IPS-18a (cell line): ENCODE measurements around the gene LDLRAD4.
"Not testable (repeated sequence)": the region's sequence is repeated elsewhere in the genome, so short reads cannot be mapped to it uniquely, and the experiment has no call there.

Source experiments
- H3K27ac ChIP-seq: one replicate; pipeline ENCODE4 v1.5.1; 2013; ENCODE audit warnings: low read length
- H3K27me3 ChIP-seq: one replicate; pipeline ENCODE4 v1.6.1; 2013; ENCODE audit warnings: mild to moderate bottlenecking, low read length; ENCODE audit not compliant: control insufficient read depth, insufficient read depth
- H3K36me3 ChIP-seq: one replicate; pipeline ENCODE4 v1.6.1; 2013; ENCODE audit warnings: low read depth, low read length; ENCODE audit not compliant: control insufficient read depth
- H3K4me1 ChIP-seq: one replicate; pipeline ENCODE4 v1.6.1; 2013; ENCODE audit warnings: low read depth, low read length; ENCODE audit not compliant: control insufficient read depth
- H3K4me3 ChIP-seq: one replicate; pipeline ENCODE4 v1.5.1; 2013; ENCODE audit warnings: low read length
- H3K9ac ChIP-seq: one replicate; pipeline ENCODE4 v1.6.1; 2013; ENCODE audit warnings: mild to moderate bottlenecking, low read length, moderate library complexity
- H3K9me3 ChIP-seq: one replicate; pipeline ENCODE4 v1.6.1; 2013; ENCODE audit warnings: low read depth, low read length; ENCODE audit not compliant: control insufficient read depth

Gene LDLRAD4

GRCh38 chr18:13481331-13481730, 262.8 kb downstream of the LDLRAD4 start:
- no peak overlapping the region for H3K9ac ChIP-seq
- no peaks in the 10 kb centered on the region for H3K9me3 ChIP-seq
- no peaks in the 10 kb centered on the region for H3K36me3 ChIP-seq
- H3K27ac ChIP-seq, result no peak overlapping the region
- peaks cover 2% of the 10 kb centered on the region for H3K4me1 ChIP-seq
- H3K4me3 ChIP-seq, result no peak overlapping the region
- no peaks in the 10 kb centered on the region for H3K27me3 ChIP-seq

- Histone ChIP-seq H3K4me3 (no peak overlapping the region), H3K9me3 (no peaks in the 10 kb centered on the region), H3K27ac (no peak overlapping the region), H3K27me3 (no peaks in the 10 kb centered on the region), H3K4me1 (peaks cover 5% of the 10 kb centered on the region), H3K9ac (no peak overlapping the region), H3K36me3 (no peaks in the 10 kb centered on the region)
Measured at GRCh38 chr18:13481820-13482617, 263.5 kb downstream of the LDLRAD4 start.

GRCh38 chr18:13482618-13482945, 264.0 kb downstream of the LDLRAD4 start:
- Histone ChIP-seq H3K4me1 (peaks cover 9% of the 10 kb centered on the region), H3K27me3 (no peaks in the 10 kb centered on the region), H3K9ac (no peak overlapping the region), H3K36me3 (no peaks in the 10 kb centered on the region), H3K9me3 (no peaks in the 10 kb centered on the region), H3K4me3 (no peak overlapping the region), H3K27ac (no peak overlapping the region)

GRCh38 chr18:13483316-13484270, 265.0 kb downstream of the LDLRAD4 start:
- no peak overlapping the region for H3K4me3 ChIP-seq
- H3K9me3 ChIP-seq, result no peaks in the 10 kb centered on the region
- no peak overlapping the region for H3K27ac ChIP-seq
- no peak overlapping the region for H3K9ac ChIP-seq
- H3K27me3 ChIP-seq, result no peaks in the 10 kb centered on the region
- peaks cover 9% of the 10 kb centered on the region for H3K4me1 ChIP-seq
- H3K36me3 ChIP-seq, result no peaks in the 10 kb centered on the region

GRCh38 chr18:13485182-13485581, 266.6 kb downstream of the LDLRAD4 start:
- Histone ChIP-seq H3K36me3 (no peaks in the 10 kb centered on the region), H3K27ac (no peak overlapping the region), H3K27me3 (no peaks in the 10 kb centered on the region), H3K9ac (no peak overlapping the region), H3K4me3 (no peak overlapping the region), H3K9me3 (no peaks in the 10 kb centered on the region), H3K4me1 (peaks cover 9% of the 10 kb centered on the region)

- Histone ChIP-seq H3K27ac (no peak overlapping the region), H3K4me1 (peaks cover 9% of the 10 kb centered on the region), H3K9me3 (no peaks in the 10 kb centered on the region), H3K9ac (no peak overlapping the region), H3K36me3 (no peaks in the 10 kb centered on the region), H3K4me3 (no peak overlapping the region), H3K27me3 (no peaks in the 10 kb centered on the region)
Measured at GRCh38 chr18:13485604-13486003, 267.0 kb downstream of the LDLRAD4 start.

- no peak overlapping the region for H3K9ac ChIP-seq
- no peak overlapping the region for H3K27ac ChIP-seq
- no peak overlapping the region for H3K4me3 ChIP-seq
- no peaks in the 10 kb centered on the region for H3K9me3 ChIP-seq
- H3K4me1 ChIP-seq, result peaks cover 9% of the 10 kb centered on the region
- no peaks in the 10 kb centered on the region for H3K36me3 ChIP-seq
- H3K27me3 ChIP-seq, result no peaks in the 10 kb centered on the region
Measured at GRCh38 chr18:13486284-13486683, 267.7 kb downstream of the LDLRAD4 start.

GRCh38 chr18:13486686-13487085, 268.1 kb downstream of the LDLRAD4 start:
- no peak overlapping the region for H3K9ac ChIP-seq
- H3K27me3 ChIP-seq, result no peaks in the 10 kb centered on the region
- no peaks in the 10 kb centered on the region for H3K9me3 ChIP-seq
- H3K36me3 ChIP-seq, result no peaks in the 10 kb centered on the region
- H3K27ac ChIP-seq, result no peak overlapping the region
- H3K4me1 ChIP-seq, result peaks cover 9% of the 10 kb centered on the region
- H3K4me3 ChIP-seq, result no peak overlapping the region

- H3K27ac ChIP-seq, result no peak overlapping the region
- H3K27me3 ChIP-seq, result no peaks in the 10 kb centered on the region
- H3K9ac ChIP-seq, result no peak overlapping the region
- no peaks in the 10 kb centered on the region for H3K9me3 ChIP-seq
- H3K4me3 ChIP-seq, result no peak overlapping the region
- H3K4me1 ChIP-seq, result peaks cover 9% of the 10 kb centered on the region
- H3K36me3 ChIP-seq, result no peaks in the 10 kb centered on the region
Measured at GRCh38 chr18:13487237-13487636, 268.7 kb downstream of the LDLRAD4 start.

GRCh38 chr18:13488281-13488929, 269.8 kb downstream of the LDLRAD4 start:
- Histone ChIP-seq H3K9ac (no peak overlapping the region), H3K36me3 (no peaks in the 10 kb centered on the region), H3K4me1 (peaks cover 9% of the 10 kb centered on the region), H3K27ac (no peak overlapping the region), H3K27me3 (no peaks in the 10 kb centered on the region), H3K9me3 (no peaks in the 10 kb centered on the region), H3K4me3 (no peak overlapping the region)

GRCh38 chr18:13489303-13489702, 270.7 kb downstream of the LDLRAD4 start:
- not testable (repeated sequence) for H3K27ac ChIP-seq, H3K9ac ChIP-seq, H3K27me3 ChIP-seq, H3K4me1 ChIP-seq, H3K9me3 ChIP-seq, H3K36me3 ChIP-seq, H3K4me3 ChIP-seq
